DMS53 treated with DMSO at 0.1 percent for 48 hours (cell line): ENCODE results near the gene CD86.
"Not testable (repeated sequence)": the region's sequence is repeated elsewhere in the genome, so short reads cannot be mapped to it uniquely, and the experiment has no call there.

ENCODE experiments used
- DNase-seq: peaks from one replicate; lab custom pipeline; 2025; ENCODE audit not compliant: unreplicated experiment; lab: John Stamatoyannopoulos, UW

The CD86 gene

DNA sequence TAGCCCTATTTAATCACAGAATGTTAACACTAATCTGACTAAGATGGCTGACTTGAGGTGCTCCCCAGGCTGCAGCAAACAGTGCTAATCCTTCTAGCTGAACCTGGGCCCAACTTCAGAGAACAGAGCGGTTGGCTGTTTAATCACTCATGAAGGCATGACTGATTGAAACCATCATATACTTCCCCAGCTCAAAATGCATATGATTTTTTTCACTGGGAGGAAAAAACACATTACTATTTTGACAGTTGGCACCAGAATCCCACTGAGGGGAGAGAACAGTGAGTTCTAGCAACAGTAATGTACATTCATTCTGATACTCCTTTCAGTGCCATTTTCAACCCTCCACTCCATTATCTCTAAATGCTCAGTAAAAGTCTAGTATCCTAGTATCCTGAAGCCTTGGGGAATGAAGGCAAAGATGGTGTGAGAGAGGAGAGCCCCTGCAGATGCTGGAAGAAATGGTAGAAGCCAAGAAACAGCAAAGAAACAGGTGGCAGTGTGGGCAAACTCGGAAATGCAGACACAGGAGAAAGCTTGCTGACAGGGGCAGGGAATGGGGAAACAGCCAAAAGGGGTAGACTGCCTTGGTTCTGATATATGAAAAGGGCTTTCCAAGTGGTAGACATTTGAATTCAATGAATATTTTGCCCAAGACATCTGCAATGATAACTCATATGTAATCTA lies 93.9 kb downstream of the CD86 start:
- no peak for DNase-seq

DNA sequence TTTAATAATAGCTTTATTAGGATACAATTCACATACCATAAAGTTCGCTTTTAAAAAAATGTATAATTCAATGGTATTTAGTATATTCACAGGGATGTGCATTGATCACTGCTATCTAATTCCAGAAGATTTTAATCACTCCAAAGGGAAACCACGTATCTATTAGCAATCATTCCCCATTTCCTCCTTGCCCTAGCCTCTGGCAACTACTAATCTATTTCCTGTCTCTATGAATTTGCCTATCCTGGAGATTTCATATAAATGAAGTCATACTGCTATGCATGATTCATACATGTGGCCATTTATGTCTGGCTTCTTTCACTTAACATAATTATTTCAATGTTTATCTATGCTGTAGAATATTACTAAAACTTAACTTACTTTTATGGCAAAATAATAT lies 96.3 kb downstream of the CD86 start:
- DNase-seq: no peak

DNA sequence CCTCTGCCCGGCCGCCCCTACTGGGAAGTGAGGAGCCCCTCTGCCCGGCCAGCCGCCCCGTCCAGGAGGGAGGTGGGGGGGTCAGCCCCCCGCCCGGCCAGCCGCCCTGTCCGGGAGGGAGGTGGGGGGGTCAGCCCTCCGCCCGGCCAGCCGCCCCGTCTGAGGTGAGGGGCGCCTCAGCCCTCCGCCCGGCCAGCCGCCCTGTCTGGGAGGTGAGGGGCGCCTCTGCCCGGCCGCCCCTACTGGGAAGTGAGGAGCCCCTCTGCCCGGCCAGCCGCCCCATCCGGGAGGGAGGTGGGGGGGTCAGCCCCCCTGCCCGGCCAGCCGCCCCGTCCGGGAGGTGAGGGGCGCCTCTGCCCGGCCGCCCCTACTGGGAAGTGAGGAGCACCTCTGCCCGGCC lies 109.8 kb downstream of the CD86 start:
- DNase-seq: not testable (repeated sequence)

DNA sequence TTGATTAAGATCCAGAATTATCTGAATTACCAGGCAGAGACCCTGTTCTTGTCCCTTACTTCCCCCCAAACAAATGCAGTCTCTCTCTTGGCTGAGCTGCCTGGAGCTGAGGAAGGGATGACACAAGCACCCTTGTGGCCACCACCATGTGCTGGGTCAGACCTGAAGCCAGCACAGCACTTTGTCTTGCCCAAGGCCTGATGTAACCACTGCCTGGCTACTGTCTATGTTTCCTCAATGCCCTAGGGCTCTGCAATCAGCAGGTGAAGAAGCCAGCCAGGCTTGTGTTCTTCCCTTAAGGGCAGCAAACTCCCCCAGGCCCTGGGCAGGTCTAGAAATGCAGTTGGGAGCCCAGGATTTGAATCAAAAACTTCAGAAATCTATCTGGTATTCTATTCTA lies 112.5 kb downstream of the CD86 start:
- DNase-seq: no peak

DNA sequence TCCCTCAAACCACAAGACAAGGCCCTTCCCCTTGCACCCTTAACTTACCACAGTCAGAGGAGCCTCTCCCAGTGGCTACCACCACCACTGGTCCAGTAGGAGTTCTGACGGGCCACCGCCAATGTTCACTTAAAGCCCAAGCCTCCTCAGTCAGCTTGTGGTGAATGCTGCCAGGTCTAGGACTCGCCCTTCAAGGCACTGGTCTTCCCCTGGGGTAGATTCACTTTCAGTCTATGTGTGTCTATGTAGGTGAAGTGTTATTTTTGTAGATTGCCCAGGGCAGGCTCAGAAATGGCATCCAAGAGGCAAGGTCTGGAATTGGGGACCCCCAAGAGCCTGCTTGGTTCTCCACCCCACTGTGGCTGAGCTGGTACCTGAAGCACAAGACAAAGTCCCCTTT lies 112.9 kb downstream of the CD86 start:
- no peak for DNase-seq

DNA sequence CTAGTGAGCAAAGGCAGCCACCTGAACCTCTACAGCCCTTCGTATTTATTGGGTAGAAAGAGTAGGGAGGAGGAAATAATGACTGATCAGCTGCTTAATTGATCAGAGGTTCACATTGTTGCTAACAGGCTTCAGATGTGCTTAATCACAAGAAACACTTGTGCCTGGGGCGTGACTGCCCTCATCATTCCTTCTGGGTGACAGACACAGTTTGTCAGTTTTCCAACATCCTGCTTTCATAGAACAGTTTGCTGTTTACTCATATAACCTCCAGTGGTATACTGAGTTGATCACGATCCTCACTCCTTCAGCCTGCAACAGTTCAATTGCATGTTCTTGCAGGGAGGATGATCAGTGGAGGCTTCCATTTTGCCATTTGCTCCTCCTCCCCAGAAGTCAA lies 114.7 kb downstream of the CD86 start:
- DNase-seq: no peak
